ENCODE results near the gene DNAH2. TPM values are rescaled to one million over a fixed set of nuclear protein-coding genes. Genes with fewer than 3 reads are reported as not detected.

The DNAH2 gene
- total and polyA plus RNA-seq, 2 of the 13 experiments (the other 11 are each of a cell fraction or from before 2014, with no cell fraction given): not detected

DNA sequence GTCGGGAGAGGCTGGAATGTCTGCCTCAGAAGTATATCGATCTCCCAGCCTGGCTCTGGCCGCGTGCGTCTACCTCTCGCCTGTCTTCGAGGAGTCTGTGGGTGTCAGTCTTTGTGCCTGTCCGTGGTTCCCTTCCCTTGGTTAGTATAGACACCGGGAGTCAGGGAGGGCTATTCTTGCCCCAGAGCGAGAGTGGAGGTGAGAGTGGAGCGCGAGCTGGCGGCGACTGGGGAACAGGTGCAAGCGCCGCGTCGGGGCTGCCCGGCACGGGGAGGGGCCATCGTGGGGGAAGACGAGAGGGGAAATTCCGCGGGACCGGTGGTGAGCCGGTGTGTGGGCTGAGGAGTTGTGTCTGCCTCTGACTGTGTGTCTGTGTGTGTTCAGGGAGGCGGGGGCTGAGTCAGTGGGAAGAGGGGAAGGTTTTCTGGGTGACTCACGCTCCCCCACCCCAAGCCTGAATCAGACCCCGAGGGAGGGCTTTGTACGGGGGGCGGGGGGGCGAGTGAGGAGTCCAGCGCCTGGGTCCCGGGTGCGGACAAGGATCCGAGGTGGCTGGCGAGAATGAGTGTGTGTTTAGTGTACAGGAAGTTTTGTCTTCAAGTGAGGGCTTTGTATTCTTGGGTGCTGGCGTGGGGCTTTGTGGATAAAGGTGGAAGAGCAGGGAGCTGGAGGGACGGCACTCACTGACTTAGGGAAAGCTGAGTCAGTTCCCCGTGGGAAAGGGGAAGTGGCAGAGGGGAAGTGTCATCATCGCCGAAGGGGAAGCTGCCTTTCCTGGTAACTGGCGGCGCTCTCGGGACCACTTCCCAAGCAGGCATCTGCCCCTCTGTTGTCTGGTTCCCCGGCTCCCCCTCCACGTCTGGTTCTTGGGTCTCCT, 125.1 kb downstream of the DNAH2 start (continued):
- TF ChIP-seq ZNF510 (CRISPR knock-in tag; IDR thresholded peaks at IDR 0.05; ENCODE audit: low read depth) (no peak), PHF8 (CRISPR knock-in tag; IDR thresholded peaks at IDR 0.05) (peak; percentile 31; the same call in 1 of the 2 replicates), BCL6 (CRISPR knock-in tag; IDR thresholded peaks at IDR 0.05) (0 out of 2 replicates have a peak, but pooled peaks have one; percentile 1), CCDC6 (CRISPR knock-in tag; IDR thresholded peaks at IDR 0.05) (peak; percentile 58; the same call in 1 of the 2 replicates), ZNF883 (CRISPR knock-in tag; IDR thresholded peaks at IDR 0.05; ENCODE audit: not compliant biosample characterization) (peak; percentile 49), ZNF234 (CRISPR knock-in tag; conservative IDR thresholded peaks at IDR 0.05) (no peak), TARDBP (CRISPR knock-in tag; IDR thresholded peaks at IDR 0.05) (0 out of 2 replicates have a peak, but pooled peaks have one; percentile 12), PPARG (CRISPR knock-in tag; conservative IDR thresholded peaks at IDR 0.05) (no peak), FOSL2 (CRISPR knock-in tag; IDR thresholded peaks at IDR 0.05) (peak; percentile 80), ZFP36L1 (CRISPR knock-in tag; IDR thresholded peaks at IDR 0.05) (0 out of 2 replicates have a peak, but pooled peaks have one; percentile 53), ONECUT2 (CRISPR knock-in tag; IDR thresholded peaks at IDR 0.05) (peak; percentile 75), LCORL (IDR thresholded peaks at IDR 0.05) (no peak), LCORL (CRISPR knock-in tag; IDR thresholded peaks at IDR 0.05) (peak; percentile 5; the same call in 1 of the 2 replicates), MAFG (CRISPR knock-in tag; IDR thresholded peaks at IDR 0.05) (no peak), GLI4 (CRISPR knock-in tag; IDR thresholded peaks at IDR 0.05; ENCODE audit: borderline replicate concordance) (no peak)
- TF ChIP-seq, protein P1, sequence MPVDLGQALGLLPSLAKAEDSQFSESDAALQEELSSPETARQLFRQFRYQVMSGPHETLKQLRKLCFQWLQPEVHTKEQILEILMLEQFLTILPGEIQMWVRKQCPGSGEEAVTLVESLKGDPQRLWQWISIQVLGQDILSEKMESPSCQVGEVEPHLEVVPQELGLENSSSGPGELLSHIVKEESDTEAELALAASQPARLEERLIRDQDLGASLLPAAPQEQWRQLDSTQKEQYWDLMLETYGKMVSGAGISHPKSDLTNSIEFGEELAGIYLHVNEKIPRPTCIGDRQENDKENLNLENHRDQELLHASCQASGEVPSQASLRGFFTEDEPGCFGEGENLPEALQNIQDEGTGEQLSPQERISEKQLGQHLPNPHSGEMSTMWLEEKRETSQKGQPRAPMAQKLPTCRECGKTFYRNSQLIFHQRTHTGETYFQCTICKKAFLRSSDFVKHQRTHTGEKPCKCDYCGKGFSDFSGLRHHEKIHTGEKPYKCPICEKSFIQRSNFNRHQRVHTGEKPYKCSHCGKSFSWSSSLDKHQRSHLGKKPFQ (CRISPR knock-in tag; IDR thresholded peaks at IDR 0.05; ENCODE audit: insufficient replicate concordance): peak; percentile 82
- TF ChIP-seq, protein P2, sequence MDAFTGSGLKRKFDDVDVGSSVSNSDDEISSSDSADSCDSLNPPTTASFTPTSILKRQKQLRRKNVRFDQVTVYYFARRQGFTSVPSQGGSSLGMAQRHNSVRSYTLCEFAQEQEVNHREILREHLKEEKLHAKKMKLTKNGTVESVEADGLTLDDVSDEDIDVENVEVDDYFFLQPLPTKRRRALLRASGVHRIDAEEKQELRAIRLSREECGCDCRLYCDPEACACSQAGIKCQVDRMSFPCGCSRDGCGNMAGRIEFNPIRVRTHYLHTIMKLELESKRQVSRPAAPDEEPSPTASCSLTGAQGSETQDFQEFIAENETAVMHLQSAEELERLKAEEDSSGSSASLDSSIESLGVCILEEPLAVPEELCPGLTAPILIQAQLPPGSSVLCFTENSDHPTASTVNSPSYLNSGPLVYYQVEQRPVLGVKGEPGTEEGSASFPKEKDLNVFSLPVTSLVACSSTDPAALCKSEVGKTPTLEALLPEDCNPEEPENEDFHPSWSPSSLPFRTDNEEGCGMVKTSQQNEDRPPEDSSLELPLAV (CRISPR knock-in tag; conservative IDR thresholded peaks at IDR 0.05; ENCODE audit: low read depth): no peak
- TF ChIP-seq, protein P3, sequence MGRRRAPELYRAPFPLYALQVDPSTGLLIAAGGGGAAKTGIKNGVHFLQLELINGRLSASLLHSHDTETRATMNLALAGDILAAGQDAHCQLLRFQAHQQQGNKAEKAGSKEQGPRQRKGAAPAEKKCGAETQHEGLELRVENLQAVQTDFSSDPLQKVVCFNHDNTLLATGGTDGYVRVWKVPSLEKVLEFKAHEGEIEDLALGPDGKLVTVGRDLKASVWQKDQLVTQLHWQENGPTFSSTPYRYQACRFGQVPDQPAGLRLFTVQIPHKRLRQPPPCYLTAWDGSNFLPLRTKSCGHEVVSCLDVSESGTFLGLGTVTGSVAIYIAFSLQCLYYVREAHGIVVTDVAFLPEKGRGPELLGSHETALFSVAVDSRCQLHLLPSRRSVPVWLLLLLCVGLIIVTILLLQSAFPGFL (CRISPR knock-in tag; IDR thresholded peaks at IDR 0.05): no peak
- TF ChIP-seq, protein P4, sequence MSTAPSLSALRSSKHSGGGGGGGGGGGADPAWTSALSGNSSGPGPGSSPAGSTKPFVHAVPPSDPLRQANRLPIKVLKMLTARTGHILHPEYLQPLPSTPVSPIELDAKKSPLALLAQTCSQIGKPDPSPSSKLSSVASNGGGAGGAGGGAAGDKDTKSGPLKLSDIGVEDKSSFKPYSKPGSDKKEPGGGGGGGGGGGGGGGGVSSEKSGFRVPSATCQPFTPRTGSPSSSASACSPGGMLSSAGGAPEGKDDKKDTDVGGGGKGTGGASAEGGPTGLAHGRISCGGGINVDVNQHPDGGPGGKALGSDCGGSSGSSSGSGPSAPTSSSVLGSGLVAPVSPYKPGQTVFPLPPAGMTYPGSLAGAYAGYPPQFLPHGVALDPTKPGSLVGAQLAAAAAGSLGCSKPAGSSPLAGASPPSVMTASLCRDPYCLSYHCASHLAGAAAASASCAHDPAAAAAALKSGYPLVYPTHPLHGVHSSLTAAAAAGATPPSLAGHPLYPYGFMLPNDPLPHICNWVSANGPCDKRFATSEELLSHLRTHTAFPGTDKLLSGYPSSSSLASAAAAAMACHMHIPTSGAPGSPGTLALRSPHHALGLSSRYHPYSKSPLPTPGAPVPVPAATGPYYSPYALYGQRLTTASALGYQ (CRISPR knock-in tag; IDR thresholded peaks at IDR 0.05): no peak
- TF ChIP-seq, protein P5, sequence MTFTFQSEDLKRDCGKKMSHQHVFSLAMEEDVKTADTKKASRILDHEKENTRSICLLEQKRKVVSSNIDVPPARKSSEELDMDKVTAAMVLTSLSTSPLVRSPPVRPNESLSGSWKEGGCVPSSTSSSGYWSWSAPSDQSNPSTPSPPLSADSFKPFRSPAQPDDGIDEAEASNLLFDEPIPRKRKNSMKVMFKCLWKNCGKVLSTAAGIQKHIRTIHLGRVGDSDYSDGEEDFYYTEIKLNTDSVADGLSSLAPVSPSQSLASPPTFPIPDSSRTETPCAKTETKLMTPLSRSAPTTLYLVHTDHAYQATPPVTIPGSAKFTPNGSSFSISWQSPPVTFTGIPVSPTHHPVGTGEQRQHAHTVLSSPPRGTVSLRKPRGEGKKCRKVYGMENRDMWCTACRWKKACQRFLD (CRISPR knock-in tag; IDR thresholded peaks at IDR 0.05; ENCODE audit: borderline replicate concordance): no peak
- TF ChIP-seq, protein P6, sequence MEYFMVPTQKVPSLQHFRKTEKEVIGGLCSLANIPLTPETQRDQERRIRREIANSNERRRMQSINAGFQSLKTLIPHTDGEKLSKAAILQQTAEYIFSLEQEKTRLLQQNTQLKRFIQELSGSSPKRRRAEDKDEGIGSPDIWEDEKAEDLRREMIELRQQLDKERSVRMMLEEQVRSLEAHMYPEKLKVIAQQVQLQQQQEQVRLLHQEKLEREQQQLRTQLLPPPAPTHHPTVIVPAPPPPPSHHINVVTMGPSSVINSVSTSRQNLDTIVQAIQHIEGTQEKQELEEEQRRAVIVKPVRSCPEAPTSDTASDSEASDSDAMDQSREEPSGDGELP (IDR thresholded peaks at IDR 0.05; ENCODE audit: borderline replicate concordance, low read depth): 0 out of 2 replicates have a peak, but pooled peaks have one; percentile 30
